ENCODE results near the gene LRRFIP2.

LRRFIP2 gene

GRCh38 chr3:37114251-37115145 is 59.9 kb downstream of the LRRFIP2 start:
- DNase-seq (ENCODE audit: low spot score) = no peak

GRCh38 chr3:37112987-37113386 is 61.4 kb downstream of the LRRFIP2 start:
- no peak for DNase-seq (ENCODE audit: low spot score)

- no peak for DNase-seq (ENCODE audit: low spot score)
Measured at GRCh38 chr3:37111199-37111598, 63.2 kb downstream of the LRRFIP2 start.

GRCh38 chr3:37107846-37108245 is 66.5 kb downstream of the LRRFIP2 start:
- no peak for DNase-seq (ENCODE audit: low spot score)

- no peak for DNase-seq (ENCODE audit: low spot score)
Measured at GRCh38 chr3:37103103-37103808, 71.1 kb downstream of the LRRFIP2 start.

GRCh38 chr3:37100411-37100810 is 74.0 kb downstream of the LRRFIP2 start:
- no peak for DNase-seq (ENCODE audit: low spot score)

- no peak for DNase-seq (ENCODE audit: low spot score)
Measured at GRCh38 chr3:37099469-37099868, 74.9 kb downstream of the LRRFIP2 start.

GRCh38 chr3:37098884-37099283 is 75.5 kb downstream of the LRRFIP2 start:
- DNase-seq (ENCODE audit: low spot score) = no peak

- no peak for DNase-seq (ENCODE audit: low spot score)
Measured at GRCh38 chr3:37097776-37098175, 76.6 kb downstream of the LRRFIP2 start.

GRCh38 chr3:37096975-37097374 is 77.4 kb downstream of the LRRFIP2 start:
- DNase-seq (ENCODE audit: low spot score) = no peak

- no peak for DNase-seq (ENCODE audit: low spot score)
Measured at GRCh38 chr3:37096288-37096687, 78.1 kb downstream of the LRRFIP2 start.

- DNase-seq (ENCODE audit: low spot score) = no peak
Measured at GRCh38 chr3:37094636-37095035, 79.7 kb downstream of the LRRFIP2 start.

- DNase-seq (ENCODE audit: low spot score) = no peak
Measured at GRCh38 chr3:37093481-37093880, 80.9 kb downstream of the LRRFIP2 start.

- no peak for DNase-seq (ENCODE audit: low spot score)
Measured at GRCh38 chr3:37092484-37092883, 81.9 kb downstream of the LRRFIP2 start.

- DNase-seq (ENCODE audit: low spot score) = no peak
Measured at GRCh38 chr3:37087870-37088269, 86.5 kb downstream of the LRRFIP2 start.

- no peak for DNase-seq (ENCODE audit: low spot score)
Measured at GRCh38 chr3:37086918-37087317, 87.5 kb downstream of the LRRFIP2 start.

GRCh38 chr3:37082317-37082716 is 92.1 kb downstream of the LRRFIP2 start:
- no peak for DNase-seq (ENCODE audit: low spot score)

- no peak for DNase-seq (ENCODE audit: low spot score)
Measured at GRCh38 chr3:37075955-37076354, 98.4 kb downstream of the LRRFIP2 start.

- no peak for DNase-seq (ENCODE audit: low spot score)
Measured at GRCh38 chr3:37074178-37074577, 100.2 kb downstream of the LRRFIP2 start.

- no peak for DNase-seq (ENCODE audit: low spot score)
Measured at GRCh38 chr3:37072892-37073291, 101.5 kb downstream of the LRRFIP2 start.

- no peak for DNase-seq (ENCODE audit: low spot score)
Measured at GRCh38 chr3:37071921-37072320, 102.5 kb downstream of the LRRFIP2 start.

- DNase-seq (ENCODE audit: low spot score) = no peak
Measured at GRCh38 chr3:37068031-37068430, 106.4 kb downstream of the LRRFIP2 start.

GRCh38 chr3:37067577-37067976 is 106.8 kb downstream of the LRRFIP2 start:
- no peak for DNase-seq (ENCODE audit: low spot score)

All from CD4-positive, alpha-beta T cell treated with Interleukin-6 at 100 ng/mL for 8 hours (primary cell).